Measurements from ENCODE around the gene C2orf76.

The C2orf76 gene

DNA sequence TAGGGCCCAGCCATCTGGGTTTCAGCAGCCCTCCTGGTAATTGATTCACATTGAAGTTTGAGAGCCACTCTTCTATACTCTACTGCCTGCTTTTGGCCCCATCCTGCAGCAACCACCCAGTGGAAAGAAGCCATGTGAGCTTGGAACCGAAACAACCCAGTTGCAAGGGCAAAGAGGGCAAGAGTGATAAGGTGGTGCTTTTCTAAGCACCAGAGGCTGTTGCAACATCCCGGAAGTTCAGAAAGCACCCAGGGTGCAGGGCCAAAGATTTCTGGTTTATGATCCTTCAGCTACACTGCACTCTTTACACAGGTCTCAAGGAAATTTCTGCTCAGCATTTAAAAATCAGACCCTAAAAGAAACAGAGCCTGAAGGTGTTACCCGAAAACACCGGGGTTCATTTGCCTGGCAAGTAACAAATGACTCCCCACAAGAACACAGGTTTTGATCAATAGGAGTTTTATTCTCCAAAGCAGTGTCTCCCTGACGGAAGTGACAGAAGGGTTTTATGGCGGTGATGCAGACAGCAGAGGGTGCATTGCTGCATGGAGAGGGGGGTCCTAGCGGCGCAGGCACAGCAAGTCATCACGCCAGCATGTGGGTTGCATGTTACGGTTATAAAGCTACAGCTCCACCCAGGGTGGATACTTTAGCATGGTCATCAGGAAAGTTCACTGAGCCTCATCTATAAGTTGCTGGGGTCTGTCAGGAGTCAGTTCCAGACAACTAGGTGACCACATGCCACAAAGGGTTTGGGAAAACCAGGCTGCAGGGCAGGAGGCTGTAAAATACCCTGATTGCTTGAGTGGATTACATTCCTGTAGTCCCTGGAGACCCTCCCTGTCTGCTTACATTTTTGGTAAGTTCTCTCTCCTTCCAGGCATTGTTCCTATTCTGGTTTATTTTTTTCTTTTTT lies 36.3 kb upstream of the C2orf76 start:
- TF ChIP-seq EZH2 (IDR thresholded peaks at IDR 0.05): no peak
- no peak for TF ChIP-seq FOXP2 (optimal IDR thresholded peaks at IDR 0.05; ENCODE audit: control extremely low read depth, extremely low read length, insufficient read depth)
- no peak for TF ChIP-seq POLR2AphosphoS5 (IDR thresholded peaks at IDR 0.05; ENCODE audit: borderline replicate concordance, low read depth, low read length)
- Histone ChIP-seq H3K9me3 (ENCODE audit: low read depth, low read length) (no peaks in the 10 kb centered on the region), H3K27ac (no peak overlapping the region), H3K9ac (ENCODE audit: insufficient read length) (no peak overlapping the region), H3K4me3 (no peak overlapping the region), H3K36me3 (ENCODE audit: insufficient read depth, low read length) (no peaks in the 10 kb centered on the region)
- DNase-seq (ENCODE audit: low read depth, low spot score): no peak

DNA sequence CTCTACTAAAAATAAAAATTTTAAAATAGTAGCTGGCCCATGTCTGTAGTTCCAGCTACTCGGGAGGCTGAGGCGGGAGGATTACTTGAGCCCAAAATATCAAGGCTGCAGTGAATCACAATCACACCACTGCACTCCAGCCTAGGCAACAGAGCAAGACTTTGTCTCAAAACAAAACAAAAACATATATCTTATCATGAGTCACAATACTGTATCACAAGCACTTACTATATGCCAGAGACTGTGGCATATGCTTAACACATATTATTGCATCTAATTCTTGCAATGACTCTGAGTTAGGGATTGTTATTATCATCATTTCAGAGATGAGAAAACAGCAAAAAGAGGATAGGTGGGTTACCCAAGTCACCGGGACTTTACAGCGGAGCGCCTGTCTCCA lies 35.5 kb upstream of the C2orf76 start:
- no peak overlapping the region for H3K4me3 ChIP-seq
- TF ChIP-seq EZH2 (IDR thresholded peaks at IDR 0.05): no peak
- TF ChIP-seq POLR2AphosphoS5 (IDR thresholded peaks at IDR 0.05; ENCODE audit: borderline replicate concordance, low read depth, low read length): no peak
- no peak for TF ChIP-seq FOXP2 (optimal IDR thresholded peaks at IDR 0.05; ENCODE audit: control extremely low read depth, extremely low read length, insufficient read depth)
- H3K27ac ChIP-seq: no peak overlapping the region
- no peak overlapping the region for H3K9ac ChIP-seq (ENCODE audit: insufficient read length)
- no peak for DNase-seq (ENCODE audit: low read depth, low spot score)
- no peaks in the 10 kb centered on the region for H3K36me3 ChIP-seq (ENCODE audit: insufficient read depth, low read length)
- no peaks in the 10 kb centered on the region for H3K9me3 ChIP-seq (ENCODE audit: low read depth, low read length)

DNA sequence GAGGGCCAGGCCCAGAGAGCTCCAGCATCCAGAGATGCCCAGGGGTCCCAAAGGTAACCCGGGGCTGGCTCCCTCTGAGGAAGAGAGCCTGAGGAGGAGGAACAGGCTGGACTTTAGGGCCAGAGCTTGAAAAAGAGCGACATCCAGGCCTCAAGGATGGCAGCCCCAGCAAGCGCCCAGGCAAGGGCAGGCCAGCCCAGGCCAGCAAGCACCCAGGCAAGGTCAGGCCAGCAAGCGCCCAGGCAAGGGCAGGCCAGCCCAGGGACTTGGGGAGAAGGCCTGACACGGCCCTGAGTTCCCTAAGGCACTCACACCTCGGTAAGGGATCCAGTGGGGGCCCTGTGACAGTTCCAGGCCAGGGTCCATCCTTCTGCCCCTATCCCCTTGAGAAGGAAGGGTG lies 30.6 kb upstream of the C2orf76 start:
- Histone ChIP-seq H3K9me3 (ENCODE audit: low read depth, low read length) (no peaks in the 10 kb centered on the region), H3K4me3 (no peak overlapping the region), H3K36me3 (ENCODE audit: insufficient read depth, low read length) (no peaks in the 10 kb centered on the region), H3K27ac (no peak overlapping the region), H3K9ac (ENCODE audit: insufficient read length) (no peak overlapping the region)
- no peak for DNase-seq (ENCODE audit: low read depth, low spot score)
- no peak for TF ChIP-seq POLR2AphosphoS5 (IDR thresholded peaks at IDR 0.05; ENCODE audit: borderline replicate concordance, low read depth, low read length)
- no peak for TF ChIP-seq EZH2 (IDR thresholded peaks at IDR 0.05)
- no peak for TF ChIP-seq FOXP2 (optimal IDR thresholded peaks at IDR 0.05; ENCODE audit: control extremely low read depth, extremely low read length, insufficient read depth)

DNA sequence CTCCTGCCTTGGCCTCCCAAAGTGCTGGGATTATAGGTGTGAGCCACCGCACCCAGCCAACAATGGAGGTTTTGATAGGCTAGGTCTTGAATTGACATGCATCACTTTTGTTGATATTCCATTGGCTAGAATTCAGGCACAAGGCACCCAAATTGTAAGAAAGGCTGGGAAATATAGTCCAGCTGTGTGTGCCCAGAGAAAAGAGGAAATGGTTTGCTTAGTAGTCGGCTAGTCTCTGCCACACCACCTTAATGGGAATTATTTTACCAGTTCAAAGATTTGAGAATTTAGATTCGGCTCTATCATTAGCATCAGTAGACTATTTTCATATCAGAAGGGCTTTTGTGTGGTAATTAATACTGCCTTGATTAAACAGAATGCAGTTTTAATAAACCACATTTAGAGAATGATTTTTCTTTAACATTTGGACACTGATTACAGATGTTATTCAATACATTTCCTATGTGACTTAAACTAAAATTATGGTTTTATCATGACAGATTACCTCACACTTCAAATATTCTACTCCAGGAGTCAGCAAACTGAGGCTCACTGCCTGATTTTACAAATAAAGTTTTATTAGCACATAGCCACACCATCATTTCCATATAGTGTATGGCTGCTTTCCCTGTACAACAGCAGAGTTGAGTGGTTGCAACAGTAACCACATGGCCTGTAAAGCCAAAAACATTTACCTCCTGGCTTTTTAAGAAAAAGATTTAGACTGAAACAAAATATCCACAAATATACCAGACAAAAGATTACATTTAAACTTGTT lies 27.5 kb upstream of the C2orf76 start:
- TF ChIP-seq POLR2AphosphoS5 (IDR thresholded peaks at IDR 0.05; ENCODE audit: borderline replicate concordance, low read depth, low read length): no peak
- TF ChIP-seq EZH2 (IDR thresholded peaks at IDR 0.05): no peak
- no peak for TF ChIP-seq FOXP2 (optimal IDR thresholded peaks at IDR 0.05; ENCODE audit: control extremely low read depth, extremely low read length, insufficient read depth)
- Histone ChIP-seq H3K9me3 (ENCODE audit: low read depth, low read length) (no peaks in the 10 kb centered on the region), H3K36me3 (ENCODE audit: insufficient read depth, low read length) (no peaks in the 10 kb centered on the region), H3K4me3 (no peak overlapping the region), H3K27ac (0 out of 2 replicates have a peak overlapping the region, but pooled peaks have one; percentile 31), H3K9ac (ENCODE audit: insufficient read length) (no peak overlapping the region)
- DNase-seq (ENCODE audit: low read depth, low spot score): no peak

DNA sequence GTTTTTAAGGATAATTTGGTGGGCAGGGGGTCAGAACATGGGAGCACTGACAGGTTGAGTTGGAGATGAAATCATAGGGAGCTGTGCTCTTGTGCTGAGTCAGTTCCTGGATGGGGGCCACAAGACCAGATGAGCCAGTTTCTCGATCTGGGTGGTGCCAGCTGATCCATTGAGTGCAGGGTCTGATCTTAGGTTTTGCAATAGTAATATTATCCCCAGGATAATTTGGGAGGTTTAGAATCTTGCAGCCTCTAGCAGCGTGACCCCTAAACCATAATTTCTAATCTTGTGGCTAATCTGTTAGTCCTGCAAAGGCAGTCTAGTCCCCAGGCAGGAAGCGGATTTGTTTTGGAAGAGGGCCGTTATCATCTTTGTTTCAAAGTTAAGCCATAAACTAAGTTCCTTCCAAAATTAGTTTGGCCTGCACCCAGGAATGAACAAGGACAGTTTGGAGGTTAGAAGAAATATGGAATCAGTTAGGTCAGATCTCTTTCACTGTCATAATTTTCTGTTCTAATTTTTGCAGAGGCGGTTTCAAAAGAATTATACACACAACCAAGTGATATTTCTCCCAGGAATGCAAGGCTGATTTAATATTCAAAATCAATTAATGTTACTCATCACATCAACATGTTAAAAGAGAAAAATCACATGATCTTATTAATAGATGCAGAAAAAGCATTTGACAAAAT lies 23.1 kb upstream of the C2orf76 start:
- no peak for TF ChIP-seq EZH2 (IDR thresholded peaks at IDR 0.05)
- peak; percentile 20; the same call in 1 of the 2 replicates for TF ChIP-seq POLR2AphosphoS5 (IDR thresholded peaks at IDR 0.05; ENCODE audit: borderline replicate concordance, low read depth, low read length)
- Histone ChIP-seq H3K36me3 (ENCODE audit: insufficient read depth, low read length) (no peaks in the 10 kb centered on the region), H3K4me3 (peak overlapping the region; percentile 65), H3K9ac (ENCODE audit: insufficient read length) (peak overlapping the region; percentile 17), H3K27ac (peak overlapping the region; percentile 97), H3K9me3 (ENCODE audit: low read depth, low read length) (no peaks in the 10 kb centered on the region)
- no peak for DNase-seq (ENCODE audit: low read depth, low spot score)

DNA sequence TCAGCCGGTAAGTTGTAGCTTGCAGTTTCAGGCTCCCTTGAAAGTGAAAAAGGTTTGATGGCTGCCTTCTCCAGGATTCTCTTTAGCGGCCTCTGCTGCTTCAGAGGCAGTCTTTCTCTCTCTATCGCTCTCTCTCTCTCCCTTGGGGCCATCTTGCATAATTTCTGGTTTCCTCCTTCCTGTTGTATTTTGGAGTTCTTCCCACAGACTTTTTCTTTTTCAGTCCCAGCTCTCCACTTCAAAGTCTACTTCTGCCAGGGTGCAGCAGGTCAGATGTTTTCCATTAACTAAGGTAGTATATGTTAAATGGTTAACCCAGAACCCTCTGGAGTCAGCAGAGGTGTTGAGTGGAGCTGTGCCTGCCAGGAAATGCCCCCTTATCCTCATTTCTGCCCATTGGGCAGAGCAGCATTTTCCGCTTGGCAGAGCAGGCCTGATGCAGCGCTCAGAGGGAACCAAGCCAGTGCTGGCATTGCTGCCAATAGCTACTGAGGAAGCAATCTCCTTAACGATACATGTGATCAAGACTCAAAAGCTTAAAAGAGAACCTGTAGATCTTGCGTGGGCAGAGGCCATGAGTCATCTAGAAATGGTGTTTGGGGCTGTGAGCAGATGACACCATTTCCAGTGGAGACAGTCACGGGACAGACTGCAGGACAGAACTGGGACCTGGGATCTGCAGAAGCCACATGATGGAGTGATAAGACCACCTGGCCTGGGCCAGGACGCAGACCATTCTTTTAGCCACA lies 20.9 kb upstream of the C2orf76 start:
- peak; percentile 97 for DNase-seq (ENCODE audit: low read depth, low spot score)
- H3K36me3 ChIP-seq (ENCODE audit: insufficient read depth, low read length): no peaks in the 10 kb centered on the region
- H3K9me3 ChIP-seq (ENCODE audit: low read depth, low read length): no peaks in the 10 kb centered on the region
- peak overlapping the region; percentile 57 for H3K4me3 ChIP-seq
- peak overlapping the region; percentile 46 for H3K9ac ChIP-seq (ENCODE audit: insufficient read length)
- no peak for TF ChIP-seq EZH2 (IDR thresholded peaks at IDR 0.05)
- TF ChIP-seq FOXP2 (optimal IDR thresholded peaks at IDR 0.05; ENCODE audit: control extremely low read depth, extremely low read length, insufficient read depth): peak; percentile 25
- peak; percentile 65; the same call in 1 of the 2 replicates for TF ChIP-seq POLR2AphosphoS5 (IDR thresholded peaks at IDR 0.05; ENCODE audit: borderline replicate concordance, low read depth, low read length)
- peak overlapping the region; percentile 97 for H3K27ac ChIP-seq

DNA sequence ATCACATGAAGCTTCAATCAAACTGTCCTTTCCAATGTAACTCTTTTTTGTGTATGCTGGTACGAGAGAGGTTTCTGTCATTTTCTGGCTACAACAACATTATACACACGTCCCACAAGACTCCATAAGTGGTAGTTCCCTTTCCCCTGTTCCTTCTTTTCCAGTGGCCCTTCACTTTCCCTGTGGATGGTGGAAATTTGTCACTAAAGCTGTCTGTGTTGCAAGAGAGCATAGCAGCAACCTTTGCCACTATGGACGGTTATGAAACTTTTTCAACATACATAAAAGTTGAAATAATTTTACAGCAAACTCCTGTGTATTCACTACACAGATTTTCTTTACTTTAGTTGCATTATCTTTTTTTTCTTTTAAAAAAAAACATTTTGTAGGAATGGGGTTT lies 18.8 kb upstream of the C2orf76 start:
- no peaks in the 10 kb centered on the region for H3K36me3 ChIP-seq (ENCODE audit: insufficient read depth, low read length)
- H3K27ac ChIP-seq: no peak overlapping the region
- no peak for DNase-seq (ENCODE audit: low read depth, low spot score)
- H3K9ac ChIP-seq (ENCODE audit: insufficient read length): no peak overlapping the region
- H3K4me3 ChIP-seq: no peak overlapping the region
- no peaks in the 10 kb centered on the region for H3K9me3 ChIP-seq (ENCODE audit: low read depth, low read length)
- TF ChIP-seq POLR2AphosphoS5 (IDR thresholded peaks at IDR 0.05; ENCODE audit: borderline replicate concordance, low read depth, low read length) (no peak), EZH2 (IDR thresholded peaks at IDR 0.05) (no peak)
